ENCODE measurements around the gene DCUN1D1. TPM values are rescaled to one million over a fixed set of nuclear protein-coding genes. Genes with fewer than 3 reads are reported as not detected.

The DCUN1D1 gene
- total RNA-seq, 1 donor from 2014 or later = 59.0 TPM

- DNase-seq = peak; percentile 74
- H3K4me3 Mint-ChIP-seq = peak overlapping the region; percentile 34
These were observed 12.8 kb downstream of the DCUN1D1 start for GRCh38 chr3:182967218-182968204.

GRCh38 chr3:182965861-182966366 lies 14.4 kb downstream of the DCUN1D1 start:
- peak overlapping the region; percentile 16 for H3K4me3 Mint-ChIP-seq
- H3K27me3 Mint-ChIP-seq = no peaks in the 10 kb centered on the region
- DNase-seq = no peak
- intact Hi-C loops (cut with micrococcal nuclease) = loop anchor here (5.0 kb wide), 3 partner anchors 54 to 466 kb away; partner anchors contain the start of gene ATP11B
- peaks cover 20% of the 10 kb centered on the region for H3K36me3 Mint-ChIP-seq (ENCODE audit: low read depth)
- peaks cover 39% of the 10 kb centered on the region for H3K4me1 Mint-ChIP-seq
- no peaks in the 10 kb centered on the region for H3K9me3 Mint-ChIP-seq
- H3K27ac Mint-ChIP-seq = peak overlapping the region; percentile 51

More at GRCh38 chr3:182967218-182968204, 12.8 kb downstream of the DCUN1D1 start:
- intact Hi-C loops (cut with micrococcal nuclease) = loop anchor here (1.0 to 5.0 kb wide), 4 partner anchors 12 to 465 kb away; partner anchors contain the start of gene ATP11B
- H3K4me1 Mint-ChIP-seq = peaks cover 42% of the 10 kb centered on the region
- H3K9me3 Mint-ChIP-seq = no peaks in the 10 kb centered on the region
- peak overlapping the region; percentile 84 for H3K27ac Mint-ChIP-seq
- H3K27me3 Mint-ChIP-seq = no peaks in the 10 kb centered on the region
- peaks cover 18% of the 10 kb centered on the region for H3K36me3 Mint-ChIP-seq (ENCODE audit: low read depth)

- H3K4me1 Mint-ChIP-seq = peaks cover 38% of the 10 kb centered on the region
- no peak overlapping the region for H3K4me3 Mint-ChIP-seq
- no peak overlapping the region for H3K27ac Mint-ChIP-seq
- no peaks in the 10 kb centered on the region for H3K27me3 Mint-ChIP-seq
- no peaks in the 10 kb centered on the region for H3K9me3 Mint-ChIP-seq
- peaks cover 25% of the 10 kb centered on the region for H3K36me3 Mint-ChIP-seq (ENCODE audit: low read depth)
- no peak for DNase-seq
- intact Hi-C loops (cut with micrococcal nuclease) = no loop called here
These were observed 16.2 kb downstream of the DCUN1D1 start for GRCh38 chr3:182964179-182964578.

GRCh38 chr3:182962166-182962565 lies 18.2 kb downstream of the DCUN1D1 start:
- intact Hi-C loops (cut with micrococcal nuclease) = no loop called here
- H3K27me3 Mint-ChIP-seq = no peaks in the 10 kb centered on the region
- H3K36me3 Mint-ChIP-seq (ENCODE audit: low read depth) = peaks cover 30% of the 10 kb centered on the region
- H3K4me1 Mint-ChIP-seq = peaks cover 25% of the 10 kb centered on the region
- H3K9me3 Mint-ChIP-seq = no peaks in the 10 kb centered on the region
- no peak overlapping the region for H3K4me3 Mint-ChIP-seq
- no peak overlapping the region for H3K27ac Mint-ChIP-seq
- no peak for DNase-seq

- intact Hi-C loops (cut with micrococcal nuclease) = no loop called here
- H3K36me3 Mint-ChIP-seq (ENCODE audit: low read depth) = peaks cover 35% of the 10 kb centered on the region
- peaks cover 8% of the 10 kb centered on the region for H3K4me1 Mint-ChIP-seq
- H3K4me3 Mint-ChIP-seq = no peak overlapping the region
- no peak for DNase-seq
- H3K27me3 Mint-ChIP-seq = no peaks in the 10 kb centered on the region
- no peaks in the 10 kb centered on the region for H3K9me3 Mint-ChIP-seq
- H3K27ac Mint-ChIP-seq = no peak overlapping the region
These were observed 20.6 kb downstream of the DCUN1D1 start for GRCh38 chr3:182959474-182960350.

DNA sequence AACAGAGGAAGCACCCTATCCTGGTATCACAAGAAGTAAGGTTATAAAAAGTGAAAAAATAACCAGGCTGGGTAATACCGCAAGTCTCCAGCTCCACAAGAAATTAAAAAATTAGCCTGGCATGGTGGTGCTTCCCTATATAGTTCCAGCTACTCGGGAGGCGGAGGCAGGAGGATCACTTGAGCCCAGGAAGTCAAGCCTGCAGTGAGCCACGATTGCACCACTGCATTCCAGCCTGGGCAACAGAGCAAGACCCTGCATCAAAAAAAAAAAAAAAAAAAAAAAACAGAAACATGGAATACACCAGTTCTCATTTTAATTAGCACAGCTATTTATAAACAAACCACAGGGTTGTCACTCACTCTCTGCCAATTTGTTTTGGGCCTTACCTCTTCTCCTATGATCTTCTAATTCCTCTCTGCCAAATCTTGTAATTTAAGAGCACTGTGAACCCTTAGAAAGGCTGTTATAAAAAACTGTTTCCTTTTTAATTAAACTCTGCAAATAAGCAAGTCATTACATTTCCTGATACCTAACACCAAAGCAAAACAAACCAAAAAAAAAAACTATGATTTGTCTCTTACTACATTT lies 22.6 kb downstream of the DCUN1D1 start:
- no peaks in the 10 kb centered on the region for H3K27me3 Mint-ChIP-seq
- H3K27ac Mint-ChIP-seq = no peak overlapping the region
- peaks cover 8% of the 10 kb centered on the region for H3K4me1 Mint-ChIP-seq
- H3K4me3 Mint-ChIP-seq = no peak overlapping the region
- DNase-seq = no peak
- no peaks in the 10 kb centered on the region for H3K9me3 Mint-ChIP-seq
- intact Hi-C loops (cut with micrococcal nuclease) = no loop called here
- peaks cover 34% of the 10 kb centered on the region for H3K36me3 Mint-ChIP-seq (ENCODE audit: low read depth)

DNA sequence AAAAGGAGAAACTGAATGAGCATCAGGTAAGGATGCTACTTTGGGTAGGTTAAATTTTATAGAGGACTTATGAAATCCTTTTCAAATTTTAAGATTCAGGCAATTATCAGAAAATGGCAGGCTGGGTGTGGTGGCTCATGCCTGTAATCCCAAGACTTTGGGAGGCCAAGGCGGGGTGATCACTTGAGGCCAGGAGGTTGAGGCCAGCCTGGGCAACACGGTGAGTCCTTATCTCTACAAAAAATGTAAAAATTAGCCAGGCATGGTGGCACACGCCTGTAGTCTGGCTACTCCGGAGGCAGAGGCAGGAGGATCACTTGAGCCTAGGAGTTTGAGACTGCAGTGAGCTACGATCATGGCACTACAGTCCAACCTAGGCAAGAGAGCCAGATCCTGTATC lies 23.1 kb downstream of the DCUN1D1 start:
- Mint-ChIP-seq H3K4me1 (peaks cover 6% of the 10 kb centered on the region), H3K36me3 (ENCODE audit: low read depth) (peaks cover 36% of the 10 kb centered on the region), H3K9me3 (no peaks in the 10 kb centered on the region), H3K4me3 (no peak overlapping the region), H3K27me3 (no peaks in the 10 kb centered on the region), H3K27ac (no peak overlapping the region)
- intact Hi-C loops (cut with micrococcal nuclease) = no loop called here
- DNase-seq = no peak

- intact Hi-C loops (cut with micrococcal nuclease) = no loop called here
- no peak for DNase-seq
- Mint-ChIP-seq H3K27ac (no peak overlapping the region), H3K4me1 (peaks cover 1% of the 10 kb centered on the region), H3K4me3 (no peak overlapping the region), H3K9me3 (no peaks in the 10 kb centered on the region), H3K27me3 (no peaks in the 10 kb centered on the region), H3K36me3 (ENCODE audit: low read depth) (peaks cover 32% of the 10 kb centered on the region)
These were observed 25.6 kb downstream of the DCUN1D1 start for GRCh38 chr3:182954553-182955235.

DNA sequence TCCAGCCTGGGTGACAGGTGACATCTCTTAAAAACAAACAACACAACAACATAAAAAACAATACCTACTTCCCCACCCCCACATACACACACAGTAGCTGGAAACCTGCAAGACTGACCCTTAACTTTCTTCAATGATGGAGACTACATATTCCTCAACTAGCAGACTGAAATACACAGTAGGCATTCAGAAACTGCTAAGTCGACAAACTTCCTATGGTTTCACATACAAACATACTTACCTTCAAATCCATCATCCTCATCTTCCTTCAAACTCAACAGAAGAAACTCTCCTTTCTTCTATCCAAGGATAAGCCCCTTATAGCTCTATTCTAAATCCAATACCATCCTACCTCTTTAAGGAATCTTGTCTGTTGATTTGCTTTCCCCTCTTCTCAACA lies 30.6 kb downstream of the DCUN1D1 start:
- DNase-seq = no peak
- Mint-ChIP-seq H3K4me1 (peaks cover 3% of the 10 kb centered on the region), H3K4me3 (no peak overlapping the region), H3K36me3 (ENCODE audit: low read depth) (peaks cover 33% of the 10 kb centered on the region), H3K27me3 (no peaks in the 10 kb centered on the region), H3K9me3 (no peaks in the 10 kb centered on the region), H3K27ac (no peak overlapping the region)
- intact Hi-C loops (cut with micrococcal nuclease) = no loop called here

- no peak for DNase-seq
- Mint-ChIP-seq H3K9me3 (no peaks in the 10 kb centered on the region), H3K4me1 (peaks cover 3% of the 10 kb centered on the region), H3K36me3 (ENCODE audit: low read depth) (peaks cover 33% of the 10 kb centered on the region), H3K27me3 (no peaks in the 10 kb centered on the region), H3K27ac (no peak overlapping the region), H3K4me3 (no peak overlapping the region)
- intact Hi-C loops (cut with micrococcal nuclease) = no loop called here
These were observed 32.0 kb downstream of the DCUN1D1 start for GRCh38 chr3:182948305-182948704.

DNA sequence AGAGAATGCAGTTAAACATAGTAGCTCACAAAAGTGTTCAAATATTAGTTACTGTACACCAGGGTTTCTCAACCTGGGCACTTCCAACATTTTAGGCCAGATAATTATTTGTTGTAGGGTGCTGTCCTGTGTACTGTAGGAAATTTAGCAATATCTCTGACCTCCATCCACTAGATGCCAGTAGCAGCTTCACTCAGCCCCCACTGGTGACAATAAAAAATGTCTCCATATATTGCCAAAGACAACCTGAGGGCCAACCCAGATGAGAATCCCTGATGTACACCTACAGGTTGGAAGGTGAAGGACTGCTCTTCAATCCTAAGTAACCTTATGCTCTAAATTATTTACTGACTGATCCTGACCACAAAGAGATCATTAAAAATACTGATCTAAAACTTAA lies 32.5 kb downstream of the DCUN1D1 start:
- peaks cover 33% of the 10 kb centered on the region for H3K36me3 Mint-ChIP-seq (ENCODE audit: low read depth)
- no peak overlapping the region for H3K4me3 Mint-ChIP-seq
- no peak for DNase-seq
- H3K27ac Mint-ChIP-seq = no peak overlapping the region
- H3K27me3 Mint-ChIP-seq = no peaks in the 10 kb centered on the region
- H3K9me3 Mint-ChIP-seq = no peaks in the 10 kb centered on the region
- intact Hi-C loops (cut with micrococcal nuclease) = no loop called here
- H3K4me1 Mint-ChIP-seq = peaks cover 3% of the 10 kb centered on the region

DNA sequence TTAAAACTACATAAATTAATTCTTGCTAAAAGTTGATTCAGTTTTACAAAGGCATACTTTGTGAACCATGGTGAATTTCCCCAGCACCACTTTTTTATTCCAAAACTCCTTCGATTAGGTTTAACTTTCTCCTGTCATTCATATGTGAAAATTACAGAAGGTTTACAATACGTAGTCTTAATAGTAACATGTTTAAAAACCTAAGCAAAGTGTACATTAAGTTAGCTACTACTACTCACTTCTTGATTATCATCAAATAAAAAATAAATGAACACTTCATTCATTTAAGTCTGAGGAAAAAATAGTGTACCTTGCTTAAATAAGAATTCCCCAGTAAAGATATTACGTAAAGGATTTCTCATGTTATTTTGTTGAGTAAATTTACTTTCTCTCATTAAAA lies 38.6 kb downstream of the DCUN1D1 start:
- H3K4me1 Mint-ChIP-seq = peaks cover 10% of the 10 kb centered on the region
- peaks cover 28% of the 10 kb centered on the region for H3K36me3 Mint-ChIP-seq (ENCODE audit: low read depth)
- H3K27ac Mint-ChIP-seq = no peak overlapping the region
- H3K9me3 Mint-ChIP-seq = no peaks in the 10 kb centered on the region
- H3K27me3 Mint-ChIP-seq = no peaks in the 10 kb centered on the region
- intact Hi-C loops (cut with micrococcal nuclease) = no loop called here
- DNase-seq = no peak
- no peak overlapping the region for H3K4me3 Mint-ChIP-seq

- H3K4me3 Mint-ChIP-seq = no peak overlapping the region
- no peaks in the 10 kb centered on the region for H3K9me3 Mint-ChIP-seq
- H3K4me1 Mint-ChIP-seq = peaks cover 9% of the 10 kb centered on the region
- peaks cover 17% of the 10 kb centered on the region for H3K36me3 Mint-ChIP-seq (ENCODE audit: low read depth)
- intact Hi-C loops (cut with micrococcal nuclease) = no loop called here
- DNase-seq = no peak
- no peaks in the 10 kb centered on the region for H3K27me3 Mint-ChIP-seq
- peak overlapping the region; percentile 16 for H3K27ac Mint-ChIP-seq
These were observed 40.0 kb downstream of the DCUN1D1 start for GRCh38 chr3:182940266-182940808.
